Choroid plexus epithelial cell (primary cell): ENCODE data around the gene TGFBRAP1.

Source experiments
- DNase-seq: peaks from one replicate; pipeline ENCODE4 v3.0.0-alpha.2; 2010; ENCODE audit warnings: low read depth
- H3K4me3 ChIP-seq: 2 replicates; pipeline ENCODE4 v1.5.1; 2011; ENCODE audit warnings: low read depth, mild to moderate bottlenecking, control low read depth, low read length, moderate library complexity
- TF ChIP-seq, protein P1 (sequence below): conservative IDR thresholded peaks from 2 replicates; pipeline ENCODE4 v1.5.1; 2011; ENCODE audit warnings: low read depth, mild to moderate bottlenecking, control low read depth, inconsistent platforms, low read length, moderate library complexity

The TGFBRAP1 gene

DNA sequence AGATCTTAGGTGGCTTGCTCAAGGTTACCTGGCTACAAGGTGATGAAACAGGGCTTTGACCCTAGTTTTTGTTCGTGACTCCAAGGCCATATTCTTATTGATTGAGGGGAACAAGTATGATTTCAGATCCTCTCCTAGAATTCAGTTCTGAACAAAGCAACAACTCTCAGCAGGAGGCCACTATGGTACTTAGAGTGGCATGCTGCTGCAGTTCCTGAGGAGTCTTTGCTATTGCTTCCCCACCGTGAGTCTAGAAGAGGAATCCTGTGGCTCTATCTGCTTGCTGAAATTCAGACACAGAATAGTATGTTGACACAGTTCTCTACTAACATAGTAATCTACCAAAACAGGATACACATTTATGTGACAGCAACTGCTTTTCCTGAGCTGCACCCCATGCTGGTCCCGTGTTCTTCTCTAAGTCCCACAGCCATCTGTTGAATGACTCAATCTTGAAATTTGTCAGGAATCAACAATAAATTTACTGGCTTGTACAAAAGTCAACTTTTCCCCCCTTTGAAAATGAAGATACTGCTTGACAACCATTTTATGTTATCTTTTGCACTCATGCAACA lies 4.1 kb downstream of the TGFBRAP1 start:
- no peak overlapping the region for H3K4me3 ChIP-seq
- TF ChIP-seq, protein P1, sequence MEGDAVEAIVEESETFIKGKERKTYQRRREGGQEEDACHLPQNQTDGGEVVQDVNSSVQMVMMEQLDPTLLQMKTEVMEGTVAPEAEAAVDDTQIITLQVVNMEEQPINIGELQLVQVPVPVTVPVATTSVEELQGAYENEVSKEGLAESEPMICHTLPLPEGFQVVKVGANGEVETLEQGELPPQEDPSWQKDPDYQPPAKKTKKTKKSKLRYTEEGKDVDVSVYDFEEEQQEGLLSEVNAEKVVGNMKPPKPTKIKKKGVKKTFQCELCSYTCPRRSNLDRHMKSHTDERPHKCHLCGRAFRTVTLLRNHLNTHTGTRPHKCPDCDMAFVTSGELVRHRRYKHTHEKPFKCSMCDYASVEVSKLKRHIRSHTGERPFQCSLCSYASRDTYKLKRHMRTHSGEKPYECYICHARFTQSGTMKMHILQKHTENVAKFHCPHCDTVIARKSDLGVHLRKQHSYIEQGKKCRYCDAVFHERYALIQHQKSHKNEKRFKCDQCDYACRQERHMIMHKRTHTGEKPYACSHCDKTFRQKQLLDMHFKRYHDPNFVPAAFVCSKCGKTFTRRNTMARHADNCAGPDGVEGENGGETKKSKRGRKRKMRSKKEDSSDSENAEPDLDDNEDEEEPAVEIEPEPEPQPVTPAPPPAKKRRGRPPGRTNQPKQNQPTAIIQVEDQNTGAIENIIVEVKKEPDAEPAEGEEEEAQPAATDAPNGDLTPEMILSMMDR: no peak
- DNase-seq: peak; percentile 78

DNA sequence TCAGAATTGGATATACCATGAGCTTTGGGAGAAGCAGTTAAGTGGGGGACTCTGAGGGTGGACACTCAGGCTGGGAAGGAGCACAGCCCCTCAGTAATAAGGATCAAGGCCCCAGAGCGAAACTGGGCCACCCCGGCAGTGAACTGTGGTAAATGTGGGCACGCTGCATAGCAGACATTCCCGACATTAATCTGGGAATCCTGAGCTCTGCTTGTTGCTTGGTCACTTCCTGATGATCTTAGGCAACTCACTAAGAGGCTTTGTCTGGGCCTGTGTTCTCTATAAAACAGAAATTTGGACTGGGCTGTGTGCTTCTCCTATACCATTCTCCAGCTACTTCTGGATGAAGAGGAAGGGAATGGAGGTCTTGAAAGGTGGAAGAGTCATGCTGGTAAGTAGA lies 4.8 kb downstream of the TGFBRAP1 start:
- peak; percentile 86 for DNase-seq
- no peak overlapping the region for H3K4me3 ChIP-seq
- TF ChIP-seq, protein P1: no peak

DNA sequence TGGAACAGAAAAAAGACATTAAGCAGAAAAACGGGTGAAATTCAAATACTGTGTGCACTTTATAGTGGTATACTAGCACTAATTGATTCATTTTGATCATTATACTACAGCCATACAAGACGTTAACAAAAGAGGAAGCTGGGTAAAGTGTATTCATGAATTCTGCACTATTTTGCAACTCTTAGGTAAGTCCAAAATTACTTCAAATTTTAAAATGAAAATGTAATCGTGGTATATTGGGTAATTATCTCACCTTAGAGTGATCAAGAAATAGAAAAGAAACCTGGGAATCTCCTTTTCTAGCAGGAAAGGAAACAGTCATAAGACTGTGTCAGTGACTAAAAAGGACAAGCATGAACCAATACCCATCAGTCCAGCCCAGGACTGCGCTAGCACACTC lies 5.4 kb downstream of the TGFBRAP1 start:
- no peak for DNase-seq
- H3K4me3 ChIP-seq: no peak overlapping the region
- TF ChIP-seq, protein P1: no peak

DNA sequence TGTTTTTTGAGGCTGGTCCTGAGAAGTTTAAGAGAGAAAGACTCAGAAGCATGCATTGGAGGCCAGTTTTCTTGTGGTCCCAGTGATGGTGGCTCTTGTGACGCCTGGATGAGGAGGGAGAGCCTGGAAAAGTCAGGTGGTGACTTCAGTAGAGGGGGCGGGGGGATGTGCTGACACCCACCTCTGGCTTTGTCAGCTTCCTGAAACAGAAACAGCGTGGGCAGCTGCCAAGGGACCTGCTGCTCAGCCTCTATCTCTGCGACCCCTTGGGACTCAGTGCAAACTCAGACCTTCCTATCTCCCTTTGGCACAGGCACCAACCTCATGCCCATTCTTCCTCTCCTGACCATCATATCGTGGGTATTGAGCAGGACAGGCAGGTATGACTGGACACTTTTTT lies 6.4 kb downstream of the TGFBRAP1 start:
- TF ChIP-seq, protein P1: no peak
- DNase-seq: no peak
- H3K4me3 ChIP-seq: no peak overlapping the region

DNA sequence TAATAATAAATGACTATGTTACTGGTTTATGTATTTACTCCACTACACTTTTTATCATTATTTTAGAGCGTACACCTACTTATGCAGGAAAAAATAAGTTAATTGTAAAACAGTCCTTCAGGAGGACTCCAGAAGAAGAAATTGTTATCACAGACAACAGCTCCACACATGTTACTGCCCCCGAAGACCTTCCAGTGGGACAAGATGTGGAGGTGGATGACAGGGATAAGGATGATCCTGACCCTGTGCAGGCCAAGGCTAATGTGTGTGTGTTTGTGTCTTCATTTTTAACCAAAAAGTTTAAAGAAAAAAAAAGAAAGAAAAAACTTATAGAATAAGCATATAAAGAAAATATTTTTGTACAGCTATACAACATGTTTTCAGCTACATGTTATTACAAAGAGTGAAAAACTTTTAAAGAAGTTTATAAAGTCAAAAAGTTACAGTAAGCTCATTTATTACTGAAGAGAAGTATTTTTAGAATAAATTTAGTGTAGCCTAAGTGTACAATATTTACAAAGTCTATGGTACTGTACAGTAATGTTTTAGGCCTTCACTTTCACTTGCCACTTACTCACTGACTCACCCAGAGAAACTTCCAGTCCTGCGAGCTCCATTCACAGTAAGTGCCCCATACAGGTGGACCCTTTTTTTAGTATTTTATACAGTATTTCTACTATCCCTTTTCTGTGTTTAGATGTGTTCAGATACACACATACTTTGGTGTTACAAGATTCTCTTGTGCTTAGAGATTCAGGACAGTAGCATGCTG lies 7.5 kb downstream of the TGFBRAP1 start:
- no peak overlapping the region for H3K4me3 ChIP-seq
- TF ChIP-seq, protein P1: no peak
- DNase-seq: peak; percentile 45

DNA sequence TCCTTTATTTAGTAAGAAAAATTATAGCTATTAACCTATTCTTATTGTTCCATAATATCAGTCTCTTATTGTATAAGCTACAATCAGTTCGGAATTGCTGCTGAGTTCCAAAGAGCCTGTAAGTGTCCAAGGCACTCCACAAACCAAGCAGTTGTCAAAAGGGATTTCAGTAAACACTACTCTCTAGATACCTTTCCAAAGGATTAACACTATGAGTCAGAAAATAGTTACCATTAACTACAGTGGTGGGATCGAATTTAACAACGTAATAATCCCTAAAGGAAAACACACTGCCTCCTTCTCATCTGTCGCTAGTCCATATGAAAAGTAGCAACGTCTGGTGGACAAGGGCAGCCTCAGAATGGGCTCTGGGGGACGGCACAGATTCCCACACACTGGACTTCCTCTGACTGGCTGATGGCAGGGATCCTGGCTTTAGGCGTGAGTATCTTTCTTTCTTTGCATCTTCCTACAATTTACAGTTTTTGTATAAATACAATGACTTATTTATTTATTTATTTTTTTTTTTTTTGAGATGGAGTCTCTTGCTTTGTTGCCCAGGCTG lies 8.8 kb downstream of the TGFBRAP1 start:
- DNase-seq: no peak
- H3K4me3 ChIP-seq: no peak overlapping the region
- TF ChIP-seq, protein P1: no peak

DNA sequence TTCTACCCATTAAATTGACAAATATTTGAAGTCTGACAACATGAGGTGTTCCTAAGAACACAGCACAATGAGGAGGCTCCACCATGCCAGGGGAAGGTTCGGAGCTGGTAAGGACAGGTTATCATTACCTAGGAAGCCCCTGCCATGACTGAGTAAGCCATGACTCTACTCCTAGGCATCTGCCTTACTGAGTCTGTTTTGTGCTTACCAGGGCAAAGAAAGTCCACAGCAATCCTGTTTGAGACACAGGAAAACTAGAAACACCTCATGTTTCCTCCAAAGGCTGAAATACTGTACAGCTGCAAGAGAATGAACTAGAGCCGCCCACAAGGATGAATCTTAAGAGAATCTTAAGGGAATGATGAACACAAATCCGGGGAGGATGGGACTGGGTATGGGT lies 11.6 kb downstream of the TGFBRAP1 start:
- no peak overlapping the region for H3K4me3 ChIP-seq

More for the DNA sequence above, 11.6 kb downstream of the TGFBRAP1 start:
- TF ChIP-seq, protein P1: no peak
- no peak for DNase-seq
